SJSA1 (cell line): ENCODE data around the gene NRCAM. TPM values are rescaled to one million over a fixed set of nuclear protein-coding genes. Genes with fewer than 3 reads are reported as not detected.

Source experiments
- DNase-seq, 2 experiments: peaks; one replicate each; pipeline ENCODE4 v3.0.0-alpha.2; 2015 to 2020; ENCODE audit warnings: low spot score in 2 of 2, low read depth in 1 of 2
- H3K27ac ChIP-seq: fragments of 250-450 bp; sonication (Bioruptor Pico); 2 replicates; pipeline ENCODE4 v1.5.1; 2020; ENCODE audit warnings: mild to moderate bottlenecking, moderate library complexity
- H3K27me3 ChIP-seq: fragments of 250-450 bp; sonication (Bioruptor Pico); replicated peaks from 2 replicates; pipeline ENCODE4 v1.5.1; 2020; ENCODE audit warnings: mild to moderate bottlenecking, moderate library complexity
- H3K36me3 ChIP-seq: fragments of 250-450 bp; sonication (Bioruptor Pico); 2 replicates; pipeline ENCODE4 v1.5.1; 2020; ENCODE audit warnings: mild to moderate bottlenecking
- H3K4me1 ChIP-seq: fragments of 250-450 bp; sonication (Bioruptor Pico); replicated peaks from 2 replicates; pipeline ENCODE4 v1.6.1; 2021; ENCODE audit warnings: mild to moderate bottlenecking
- H3K4me3 ChIP-seq: fragments of 250-450 bp; sonication (Bioruptor Pico); 2 replicates; pipeline ENCODE4 v1.5.1; 2020; ENCODE audit warnings: mild to moderate bottlenecking
- H3K9me3 ChIP-seq: fragments of 250-450 bp; sonication (Bioruptor Pico); replicated peaks from 2 replicates; pipeline ENCODE4 v1.5.1; 2020; ENCODE audit warnings: mild to moderate bottlenecking
- total RNA-seq: library from RNA; depleted of rRNA; stranded (reverse); fragments of >200 nt; shearing (Covaris generic); gene quantifications from 2 replicates; pipeline ENCODE4 v1.2.3, GENCODE V29; 2014

Gene NRCAM
- total RNA-seq, 1 experiment from 2014 or later, result not detected

GRCh38 chr7:108454674-108455550 is 1.3 kb downstream of the NRCAM start:
- peak in 1 of 2 experiments; percentile 16 for DNase-seq
- peaks cover 71% of the 10 kb centered on the region for H3K27me3 ChIP-seq

GRCh38 chr7:108454317-108454673 is 1.9 kb downstream of the NRCAM start:
- no peak for DNase-seq
- Histone ChIP-seq H3K4me3 (no peak overlapping the region), H3K36me3 (no peaks in the 10 kb centered on the region), H3K4me1 (peaks cover 17% of the 10 kb centered on the region), H3K9me3 (no peaks in the 10 kb centered on the region), H3K27me3 (peaks cover 69% of the 10 kb centered on the region), H3K27ac (no peak overlapping the region)

More at GRCh38 chr7:108454674-108455550, 1.3 kb downstream of the NRCAM start:
- Histone ChIP-seq H3K9me3 (no peaks in the 10 kb centered on the region), H3K4me1 (peaks cover 17% of the 10 kb centered on the region), H3K27ac (no peak overlapping the region), H3K4me3 (peak overlapping the region; percentile 19), H3K36me3 (no peaks in the 10 kb centered on the region)

DNA sequence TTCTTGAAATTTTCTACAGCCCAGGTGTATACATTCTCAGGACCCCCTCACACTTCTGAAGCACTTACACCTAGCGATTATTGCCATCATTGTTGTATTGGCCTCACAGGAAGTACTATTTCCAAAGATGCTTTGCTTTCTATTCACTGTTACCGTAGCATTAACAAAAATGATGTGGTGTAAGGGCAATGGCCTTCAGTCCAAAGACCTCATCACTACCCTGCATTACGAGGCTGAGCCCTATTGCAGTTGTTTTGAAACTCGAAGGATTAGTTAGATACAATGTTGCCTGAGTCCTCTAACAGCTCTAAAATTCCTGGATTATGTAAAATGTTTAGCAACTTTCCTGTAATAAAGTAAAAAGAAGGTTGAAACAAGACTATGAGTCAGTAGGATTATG is 2.9 kb downstream of the NRCAM start:
- H3K27me3 ChIP-seq, result peaks cover 68% of the 10 kb centered on the region
- H3K4me3 ChIP-seq, result no peak overlapping the region
- DNase-seq, result no peak
- H3K36me3 ChIP-seq, result no peaks in the 10 kb centered on the region
- no peak overlapping the region for H3K27ac ChIP-seq
- H3K9me3 ChIP-seq, result no peaks in the 10 kb centered on the region
- H3K4me1 ChIP-seq, result peaks cover 17% of the 10 kb centered on the region

DNA sequence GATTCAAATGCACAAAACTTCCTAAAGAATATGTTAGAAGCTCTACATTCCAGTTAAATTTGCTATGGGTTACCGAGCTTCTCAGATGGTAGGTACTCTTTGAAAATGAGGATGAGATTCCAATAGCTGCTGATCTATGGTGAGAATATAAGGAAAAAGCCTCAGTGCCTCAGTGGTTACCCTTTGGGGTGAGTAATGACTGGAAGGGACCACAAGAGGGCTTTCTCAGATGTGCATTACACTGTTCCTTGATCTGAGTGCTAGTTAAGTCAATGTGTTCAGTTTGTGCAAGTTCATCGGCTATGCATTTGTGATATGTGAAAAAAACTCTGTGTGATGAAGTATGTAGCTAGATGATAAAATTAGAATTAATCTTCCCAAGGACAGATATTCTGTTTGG is 3.5 kb downstream of the NRCAM start:
- no peak for DNase-seq
- peaks cover 68% of the 10 kb centered on the region for H3K27me3 ChIP-seq
- H3K9me3 ChIP-seq, result no peaks in the 10 kb centered on the region

GRCh38 chr7:108451296-108451848 is 4.9 kb downstream of the NRCAM start:
- Histone ChIP-seq H3K9me3 (no peaks in the 10 kb centered on the region), H3K27me3 (peaks cover 60% of the 10 kb centered on the region), H3K36me3 (no peaks in the 10 kb centered on the region), H3K4me3 (no peak overlapping the region), H3K4me1 (peaks cover 17% of the 10 kb centered on the region), H3K27ac (no peak overlapping the region)
- no peak for DNase-seq

More for the DNA sequence above, 3.5 kb downstream of the NRCAM start:
- H3K27ac ChIP-seq, result no peak overlapping the region
- peaks cover 17% of the 10 kb centered on the region for H3K4me1 ChIP-seq
- no peaks in the 10 kb centered on the region for H3K36me3 ChIP-seq
- no peak overlapping the region for H3K4me3 ChIP-seq

GRCh38 chr7:108450160-108450559 is 6.1 kb downstream of the NRCAM start:
- H3K27ac ChIP-seq, result no peak overlapping the region
- no peaks in the 10 kb centered on the region for H3K36me3 ChIP-seq
- H3K4me1 ChIP-seq, result peaks cover 6% of the 10 kb centered on the region
- no peak overlapping the region for H3K4me3 ChIP-seq
- H3K27me3 ChIP-seq, result peaks cover 51% of the 10 kb centered on the region
- no peaks in the 10 kb centered on the region for H3K9me3 ChIP-seq
- no peak for DNase-seq

GRCh38 chr7:108449521-108449920 is 6.7 kb downstream of the NRCAM start:
- no peaks in the 10 kb centered on the region for H3K9me3 ChIP-seq
- H3K4me3 ChIP-seq, result no peak overlapping the region
- H3K27ac ChIP-seq, result no peak overlapping the region
- no peaks in the 10 kb centered on the region; the same call in 1 of the 2 replicates for H3K4me1 ChIP-seq
- DNase-seq, result no peak
- peaks cover 49% of the 10 kb centered on the region for H3K27me3 ChIP-seq
- H3K36me3 ChIP-seq, result no peaks in the 10 kb centered on the region

GRCh38 chr7:108448584-108449505 is 7.4 kb downstream of the NRCAM start:
- Histone ChIP-seq H3K27me3 (peaks cover 42% of the 10 kb centered on the region), H3K4me1 (no peaks in the 10 kb centered on the region), H3K9me3 (no peaks in the 10 kb centered on the region), H3K36me3 (no peaks in the 10 kb centered on the region), H3K27ac (no peak overlapping the region), H3K4me3 (no peak overlapping the region)
- no peak for DNase-seq

DNA sequence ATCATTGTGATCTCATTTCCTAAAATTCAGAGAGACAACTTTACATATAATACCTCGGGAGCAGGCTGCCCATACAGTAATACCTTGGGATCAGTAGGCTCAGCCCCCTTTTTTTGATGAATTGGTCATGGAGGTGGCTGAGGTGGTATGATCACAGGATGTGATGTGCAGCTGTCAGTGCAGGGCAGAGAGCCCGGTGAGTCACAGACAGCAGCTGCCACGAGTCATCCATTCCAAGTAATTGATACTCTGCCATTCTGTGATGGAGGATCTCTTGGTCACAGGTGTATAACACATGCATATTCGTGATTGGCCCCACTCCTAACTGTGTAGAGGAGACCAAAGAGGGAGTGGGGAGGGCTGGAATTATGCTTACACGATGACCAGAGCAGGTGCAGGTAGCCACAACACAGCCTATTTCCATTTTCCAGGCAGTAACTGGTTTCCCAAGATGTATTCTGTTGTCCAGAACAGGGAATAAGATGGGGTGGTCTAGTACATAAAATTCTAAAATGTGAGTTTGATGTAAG is 14.1 kb downstream of the NRCAM start:
- DNase-seq, result no peak

GRCh38 chr7:108441392-108441955 is 14.8 kb downstream of the NRCAM start:
- Histone ChIP-seq H3K4me3 (no peak overlapping the region), H3K27me3 (peaks cover 17% of the 10 kb centered on the region), H3K27ac (no peak overlapping the region), H3K36me3 (no peaks in the 10 kb centered on the region), H3K9me3 (no peaks in the 10 kb centered on the region), H3K4me1 (no peaks in the 10 kb centered on the region)
- no peak for DNase-seq

More for the DNA sequence above, 14.1 kb downstream of the NRCAM start:
- Histone ChIP-seq H3K4me3 (no peak overlapping the region), H3K36me3 (no peaks in the 10 kb centered on the region), H3K4me1 (no peaks in the 10 kb centered on the region), H3K9me3 (no peaks in the 10 kb centered on the region), H3K27me3 (peaks cover 17% of the 10 kb centered on the region), H3K27ac (no peak overlapping the region)

DNA sequence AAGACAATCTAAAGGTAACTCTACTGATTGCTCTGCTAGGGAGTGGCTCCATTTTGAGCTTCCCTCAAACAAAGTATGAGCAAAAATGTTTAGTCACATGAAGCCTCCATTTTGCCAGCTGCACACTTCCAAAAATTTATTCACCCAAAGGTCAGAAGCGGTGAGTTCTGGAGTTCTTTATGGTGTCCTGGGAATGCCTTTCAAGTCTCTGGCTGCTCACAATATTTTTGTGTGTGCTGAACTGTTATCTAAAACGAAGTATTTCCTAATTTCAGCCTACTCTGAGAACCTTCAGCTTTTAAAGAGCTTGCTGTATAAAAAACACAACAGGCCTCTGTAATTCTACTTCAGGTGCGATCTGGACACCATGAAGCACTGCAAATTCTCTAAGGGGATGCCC is 15.6 kb downstream of the NRCAM start:
- Histone ChIP-seq H3K4me1 (no peaks in the 10 kb centered on the region), H3K27ac (no peak overlapping the region), H3K27me3 (peaks cover 17% of the 10 kb centered on the region), H3K9me3 (no peaks in the 10 kb centered on the region), H3K36me3 (no peaks in the 10 kb centered on the region), H3K4me3 (no peak overlapping the region)
- no peak for DNase-seq

GRCh38 chr7:108436906-108437305 is 19.3 kb downstream of the NRCAM start:
- no peaks in the 10 kb centered on the region for H3K4me1 ChIP-seq
- H3K9me3 ChIP-seq, result no peaks in the 10 kb centered on the region
- no peak for DNase-seq
- H3K36me3 ChIP-seq, result no peaks in the 10 kb centered on the region
- H3K27me3 ChIP-seq, result peaks cover 6% of the 10 kb centered on the region; the same call in 1 of the 2 replicates
- no peak overlapping the region for H3K4me3 ChIP-seq
- H3K27ac ChIP-seq, result no peak overlapping the region

DNA sequence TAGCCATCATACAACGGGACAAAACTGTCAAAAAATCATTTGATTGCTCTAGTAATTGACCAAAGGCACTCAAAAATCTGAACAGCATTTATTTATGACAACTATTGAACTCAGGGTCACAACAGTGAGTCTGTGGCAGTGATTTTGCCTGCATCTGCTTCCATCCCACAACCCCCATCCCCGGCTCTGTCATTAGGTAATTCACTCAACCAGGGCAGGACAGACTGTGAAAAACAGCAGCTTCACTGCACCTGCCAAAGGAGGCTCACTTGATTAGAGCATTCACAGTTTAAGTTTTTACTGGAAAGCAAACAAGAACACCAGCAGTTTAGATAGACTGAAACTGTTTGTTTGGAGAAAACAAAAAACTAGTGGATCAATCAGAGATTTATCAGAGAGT is 22.2 kb downstream of the NRCAM start:
- Histone ChIP-seq H3K4me3 (no peak overlapping the region), H3K4me1 (no peaks in the 10 kb centered on the region), H3K9me3 (no peaks in the 10 kb centered on the region), H3K27ac (no peak overlapping the region), H3K27me3 (no peaks in the 10 kb centered on the region), H3K36me3 (no peaks in the 10 kb centered on the region)
- DNase-seq, result no peak
